Activated CD4-positive, alpha-beta T cell treated with anti-CD3 and anti-CD28 coated beads for 1 hour (primary cell): ENCODE measurements around the gene MMD.

Experiments used
- DNase-seq: peaks from one replicate; pipeline ENCODE4 v3.0.0-alpha.2; 2020

MMD gene

DNA sequence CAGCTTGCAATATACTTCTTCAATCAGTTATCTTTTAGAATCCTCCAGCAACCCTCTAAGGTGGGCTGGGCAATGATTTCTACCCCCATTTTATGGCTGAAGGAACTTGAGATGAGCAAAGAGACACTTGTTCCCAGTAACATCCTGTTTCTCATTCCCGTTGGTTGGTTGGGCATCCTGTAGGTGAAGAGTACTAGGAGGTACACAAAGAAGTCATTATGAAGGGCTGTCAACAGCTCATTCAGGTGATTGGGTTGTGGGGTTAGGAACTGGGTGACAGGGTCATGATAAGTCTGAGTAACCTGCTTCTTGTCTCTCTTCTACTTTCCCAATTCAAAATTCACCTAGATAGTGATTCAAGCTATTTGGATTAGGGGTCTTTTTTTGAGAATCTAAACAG lies 76.5 kb downstream of the MMD start:
- no peak for DNase-seq

DNA sequence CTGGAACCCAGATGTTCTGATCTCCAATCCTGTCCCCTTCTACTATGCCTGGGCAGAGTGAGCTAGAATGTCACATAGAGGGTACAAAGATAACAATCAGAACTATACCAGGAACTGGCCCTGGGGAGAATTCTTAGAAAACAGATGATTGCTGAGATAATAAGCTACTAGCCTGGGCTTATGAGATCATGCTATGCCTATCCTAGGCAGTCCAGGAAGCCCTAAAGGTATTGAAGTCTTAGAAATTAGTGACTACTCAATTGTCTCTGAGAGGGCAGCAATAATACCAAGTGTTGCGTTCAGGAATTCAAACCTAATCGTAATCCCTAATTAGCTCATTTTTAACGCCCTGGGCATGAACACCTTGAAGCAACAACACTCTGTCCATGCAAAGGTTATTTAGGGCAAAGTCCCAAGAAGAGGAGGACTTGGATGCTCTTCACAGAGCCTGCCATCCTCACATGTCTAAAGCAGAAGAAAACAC lies 77.1 kb downstream of the MMD start:
- no peak for DNase-seq

DNA sequence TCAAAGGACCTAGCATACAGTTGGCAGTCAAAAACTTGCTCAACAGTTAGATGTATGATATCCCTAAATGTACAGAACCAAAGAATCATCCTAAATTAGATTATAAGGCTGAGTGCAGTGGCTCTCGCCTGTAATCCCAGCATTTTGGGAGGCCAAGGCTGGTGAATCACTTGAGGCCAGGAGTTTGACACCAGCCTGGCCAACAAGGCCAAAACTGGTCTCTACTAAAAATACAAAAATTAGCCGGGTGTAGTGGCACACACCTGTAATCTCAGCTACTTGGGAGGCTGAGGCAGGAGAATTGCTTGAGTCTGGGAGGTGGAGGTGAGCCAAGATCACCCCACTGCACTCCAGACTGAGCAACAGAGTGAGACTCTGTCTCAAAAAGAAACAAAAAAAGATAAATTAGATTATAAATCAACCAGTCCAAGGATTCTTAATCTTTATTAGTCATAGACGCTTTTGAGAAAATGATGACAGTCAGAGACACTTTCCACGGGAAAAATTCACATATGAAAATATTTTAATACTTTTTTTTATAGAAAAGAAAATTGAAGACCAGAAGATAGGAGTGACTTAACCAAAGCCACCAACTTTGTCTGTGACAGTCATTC lies 77.6 kb downstream of the MMD start:
- no peak for DNase-seq

DNA sequence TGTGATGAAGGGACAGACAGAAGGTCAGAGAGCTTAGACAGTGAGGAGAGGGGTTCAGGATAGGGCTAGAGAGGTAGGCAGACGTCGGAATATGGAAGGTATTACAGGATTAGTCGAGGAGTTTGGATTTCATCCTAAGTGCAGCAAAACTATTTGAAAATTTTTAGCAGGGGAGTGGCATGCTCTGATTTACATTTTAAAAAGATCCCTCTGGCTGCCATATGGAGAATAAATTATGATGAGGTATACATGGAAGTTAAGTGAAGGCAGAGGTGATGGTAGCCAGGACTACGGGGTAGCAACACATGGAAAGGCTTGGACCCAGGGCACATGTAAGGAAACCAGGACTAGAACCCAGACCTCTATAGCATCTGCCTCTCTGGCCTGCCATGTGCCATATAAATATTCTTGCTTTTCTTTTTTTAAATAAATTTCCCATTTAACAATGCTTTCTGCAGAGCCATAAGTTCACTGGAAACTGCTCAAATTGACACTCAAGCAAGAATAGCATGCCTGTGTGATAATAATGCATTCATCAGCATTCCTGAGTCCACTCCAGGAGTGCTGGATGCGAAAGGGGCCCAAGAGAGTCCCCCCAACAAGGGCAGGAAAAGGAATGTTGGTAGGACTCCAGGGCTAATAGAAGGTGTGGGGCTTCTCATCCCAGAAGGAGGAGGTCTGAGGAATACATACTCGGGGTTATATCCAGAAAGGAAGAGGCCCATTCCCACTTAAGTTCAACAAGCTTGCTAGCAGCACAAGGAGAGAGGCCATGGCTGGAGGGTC lies 78.6 kb downstream of the MMD start:
- no peak for DNase-seq
